Upper lobe of left lung (tissue), 6 donors: Measurements from ENCODE around the gene RPS6KA2. TPM values are rescaled to one million over a fixed set of nuclear protein-coding genes. Genes with fewer than 3 reads are reported as not detected.
A peak's percentile ranks its signal among the peaks of the same experiment; 100 is the strongest.

Experiments
- ATAC-seq, 2 donors: fragments of 200-7000 bp; cut with Tn5 transposase; one replicate each; pipeline ENCODE4 v1.9.1; 2022; ENCODE audit warnings: mild to moderate bottlenecking in 2 of 2, moderate library complexity in 2 of 2; ENCODE audit not compliant: low FRiP score in 2 of 2
- DNase-seq, 2 donors: peaks; one replicate each; pipeline ENCODE4 v3.0.0-alpha.2; 2019 to 2020
- H3K27ac ChIP-seq, 4 donors: fragments of 200-600 bp; sonication (generic); one replicate each; pipeline ENCODE4 v1.5.1; 2016 to 2019
- H3K27me3 ChIP-seq, 4 donors: fragments of 200-600 bp; sonication (generic); one replicate each; pipeline ENCODE4 v1.5.1; 2017 to 2019
- H3K36me3 ChIP-seq, 4 donors: fragments of 200-600 bp; sonication (generic); one replicate each; pipeline ENCODE4 v1.5.1; 2016 to 2019
- H3K4me1 ChIP-seq, 4 donors: fragments of 200-600 bp; sonication (generic); one replicate each; pipeline ENCODE4 v1.5.1; 2018 to 2019
- H3K4me3 ChIP-seq, 4 donors: fragments of 200-600 bp; sonication (generic); one replicate each; pipeline ENCODE4 v1.5.1; 2017 to 2019; ENCODE audit warnings: mild to moderate bottlenecking in 2 of 4, moderate library complexity in 1 of 4
- H3K9me3 ChIP-seq, 4 donors: fragments of 200-600 bp; sonication (generic); one replicate each; pipeline ENCODE4 v1.5.1; 2018 to 2019
- CTCF ChIP-seq, 6 experiments: fragments of 450-650 bp in 4 of 6; fragments of 200-600 bp in 2 of 6; sonication (generic) in 2 of 6; IDR thresholded peaks; one replicate each; pipeline ENCODE4 v1.5.1; 2016 to 2019; ENCODE audit warnings: antibody characterized with exemption in 6 of 6
- EP300 ChIP-seq, 4 donors: sonication (generic); formaldehyde crosslinking; IDR thresholded peaks; one replicate each; pipeline ENCODE4 v1.5.1; 2017; ENCODE audit warnings: antibody characterized with exemption in 4 of 4, control low read depth in 2 of 4
- POLR2A ChIP-seq, 4 donors: fragments of 450-650 bp; IDR thresholded peaks; one replicate each; pipeline ENCODE4 v1.5.1; 2016 to 2017; ENCODE audit warnings: antibody characterized with exemption in 4 of 4, mild to moderate bottlenecking in 2 of 4
- POLR2AphosphoS5 ChIP-seq, 2 donors: sonication (generic); formaldehyde crosslinking; IDR thresholded peaks; one replicate each; pipeline ENCODE4 v1.5.1; 2017; ENCODE audit warnings: antibody characterized with exemption in 2 of 2
- WGBS, 2 donors: methylation state at CpG; one replicate each; pipeline ENCODE4 v1.1.5; 2017 to 2018; 5-methylcytosine and 5-hydroxymethylcytosine counted together
- total RNA-seq, 6 donors: library from RNA; depleted of rRNA in 4 of 6; stranded (reverse); fragments of >200 nt in 4 of 6; gene quantifications; one replicate each; pipeline versions ENCODE4 v1.1.0 to v1.2.1, GENCODE V29; 2016 to 2021
- donor health status: DM: no; HTN: no; CAD: no; lungs with moderate emphysema.
- donor health status: DM: no; HTN: yes; CAD: no; lungs with severe emphysema.

The RPS6KA2 gene
- total RNA-seq, 6 donors from 2014 or later, result 101 to 233 (median 168) TPM

- H3K36me3 ChIP-seq, result no peaks in the 10 kb centered on the region
- H3K27me3 ChIP-seq, result no peaks in the 10 kb centered on the region
- H3K4me1 ChIP-seq, result peaks cover 0 to 11% (median 4%) of the 10 kb centered on the region in 4 donors
- no peaks in the 10 kb centered on the region for H3K9me3 ChIP-seq
- no peak for TF ChIP-seq CTCF (IDR thresholded peaks at IDR 0.05)
- TF ChIP-seq EP300 (IDR thresholded peaks at IDR 0.05), result no peak
- no peak overlapping the region for H3K27ac ChIP-seq
- H3K4me3 ChIP-seq, result no peak overlapping the region
- DNase-seq, result no peak
- no peak for ATAC-seq
- 91 to 94% methylated on average over 16 to 19 of the region's 19 CpGs for WGBS, 2 donors
Observed at GRCh38 chr6:166658115-166658791, 31.2 kb upstream of the RPS6KA2 start.

- no peaks in the 10 kb centered on the region for H3K9me3 ChIP-seq
- no peaks in the 10 kb centered on the region for H3K36me3 ChIP-seq
- peaks cover 0 to 10% (median 4%) of the 10 kb centered on the region in 4 donors for H3K4me1 ChIP-seq
- no peak overlapping the region for H3K4me3 ChIP-seq
- DNase-seq (no peak), ATAC-seq (no peak)
- TF ChIP-seq CTCF (IDR thresholded peaks at IDR 0.05), result no peak
- TF ChIP-seq POLR2A (IDR thresholded peaks at IDR 0.05), result no peak
- TF ChIP-seq EP300 (IDR thresholded peaks at IDR 0.05), result no peak
- TF ChIP-seq POLR2AphosphoS5 (IDR thresholded peaks at IDR 0.05), result no peak
- H3K27ac ChIP-seq, result no peak overlapping the region
- 69 to 86% methylated on average over 9 of the region's 9 CpGs for WGBS, 2 donors
- no peaks in the 10 kb centered on the region for H3K27me3 ChIP-seq
Observed at GRCh38 chr6:166657531-166657930, 30.5 kb upstream of the RPS6KA2 start.

- Histone ChIP-seq H3K4me1 (peaks cover 0 to 10% (median 4%) of the 10 kb centered on the region in 4 donors), H3K27ac (no peak overlapping the region), H3K36me3 (no peaks in the 10 kb centered on the region), H3K9me3 (no peaks in the 10 kb centered on the region), H3K4me3 (peak overlapping the region in 1 of 4 donors; percentile 25), H3K27me3 (no peaks in the 10 kb centered on the region)
- ATAC-seq (peak; percentile 11 to 58), DNase-seq (no peak)
- WGBS, 2 donors, result 44 to 46% methylated on average over 14 to 23 of the region's 34 CpGs
- TF ChIP-seq POLR2AphosphoS5 (IDR thresholded peaks at IDR 0.05) (no peak), POLR2A (IDR thresholded peaks at IDR 0.05) (no peak), CTCF (IDR thresholded peaks at IDR 0.05) (no peak)
Observed at GRCh38 chr6:166656230-166657151, 29.4 kb upstream of the RPS6KA2 start.

- H3K4me3 ChIP-seq, result no peak overlapping the region
- no peak for DNase-seq
- no peak overlapping the region for H3K27ac ChIP-seq
- H3K9me3 ChIP-seq, result no peaks in the 10 kb centered on the region
- H3K36me3 ChIP-seq, result no peaks in the 10 kb centered on the region
- 75 to 78% methylated on average over 9 to 15 of the region's 15 CpGs for WGBS, 2 donors
- ATAC-seq, result no peak
- H3K4me1 ChIP-seq, result peaks cover 0 to 10% (median 4%) of the 10 kb centered on the region in 4 donors
- no peaks in the 10 kb centered on the region for H3K27me3 ChIP-seq
- no peak for TF ChIP-seq EP300 (IDR thresholded peaks at IDR 0.05)
- no peak for TF ChIP-seq CTCF (IDR thresholded peaks at IDR 0.05)
- no peak for TF ChIP-seq POLR2A (IDR thresholded peaks at IDR 0.05)
- no peak for TF ChIP-seq POLR2AphosphoS5 (IDR thresholded peaks at IDR 0.05)
Observed at GRCh38 chr6:166655713-166656229, 28.7 kb upstream of the RPS6KA2 start.
